Trophoblast cell (in vitro differentiated cells and primary cell): ENCODE measurements around the gene IFT80.

ENCODE experiments used
- DNase-seq, 2 donors: peaks; one replicate each; pipeline ENCODE4 v3.0.0-alpha.2; 2016
- H2AFZ ChIP-seq: 2 replicates; pipeline ENCODE4 v1.6.1; 2013; ENCODE audit warnings: low read length, moderate library complexity, mild to moderate bottlenecking; ENCODE audit not compliant: insufficient read depth, poor library complexity
- H2AK5ac ChIP-seq: 2 replicates; pipeline ENCODE4 v1.6.1; 2013; ENCODE audit warnings: mild to moderate bottlenecking, low read length
- H2BK120ac ChIP-seq: 2 replicates; pipeline ENCODE4 v1.6.1; 2013; ENCODE audit warnings: low read length, mild to moderate bottlenecking, moderate library complexity; ENCODE audit not compliant: insufficient read depth, poor library complexity
- H2BK12ac ChIP-seq: 2 replicates; pipeline ENCODE4 v1.6.1; 2013; ENCODE audit warnings: mild to moderate bottlenecking, low read length, moderate library complexity
- H2BK5ac ChIP-seq: 2 replicates; pipeline ENCODE4 v1.6.1; 2013; ENCODE audit warnings: low read length, low read depth, moderate library complexity, mild to moderate bottlenecking; ENCODE audit not compliant: poor library complexity
- H3K14ac ChIP-seq: 2 replicates; pipeline ENCODE4 v1.6.1; 2013; ENCODE audit warnings: mild to moderate bottlenecking, low read length
- H3K18ac ChIP-seq: 2 replicates; pipeline ENCODE4 v1.6.1; 2013; ENCODE audit warnings: mild to moderate bottlenecking, low read length
- H3K23ac ChIP-seq: 2 replicates; pipeline ENCODE4 v1.6.1; 2013; ENCODE audit warnings: low read length
- H3K27ac ChIP-seq: 2 replicates; pipeline ENCODE4 v1.5.1; 2013; ENCODE audit warnings: low read depth, mild to moderate bottlenecking, inconsistent platforms, low read length, moderate library complexity
- H3K27me3 ChIP-seq: 2 replicates; pipeline ENCODE4 v1.6.1; 2013; ENCODE audit warnings: inconsistent platforms, mild to moderate bottlenecking, low read length, moderate library complexity; ENCODE audit not compliant: insufficient read depth
- H3K36me3 ChIP-seq, 2 experiments: 1 replicate in 1 of 2; 2 replicates in 1 of 2; pipeline ENCODE4 v1.6.1; 2013; ENCODE audit warnings: low read length in 2 of 2, mild to moderate bottlenecking in 2 of 2, moderate library complexity in 1 of 2; ENCODE audit not compliant: insufficient read depth in 2 of 2, control insufficient read depth in 1 of 2
- H3K4ac ChIP-seq: 2 replicates; pipeline ENCODE4 v1.6.1; 2013; ENCODE audit warnings: low read depth, mild to moderate bottlenecking, low read length, moderate library complexity
- H3K4me1 ChIP-seq, 2 experiments: 1 replicate in 1 of 2; 2 replicates in 1 of 2; pipeline ENCODE4 v1.6.1; 2013; ENCODE audit warnings: low read length in 2 of 2, mild to moderate bottlenecking in 2 of 2, moderate library complexity in 1 of 2; ENCODE audit not compliant: insufficient read depth in 2 of 2, control insufficient read depth in 1 of 2
- H3K4me2 ChIP-seq: 2 replicates; pipeline ENCODE4 v1.6.1; 2013; ENCODE audit warnings: inconsistent platforms, mild to moderate bottlenecking, low read length, moderate library complexity
- H3K4me3 ChIP-seq: 2 replicates; pipeline ENCODE4 v1.5.1; 2013; ENCODE audit warnings: mild to moderate bottlenecking, low read depth, low read length, inconsistent platforms
- H3K79me1 ChIP-seq: one replicate; pipeline ENCODE4 v1.6.1; 2013; ENCODE audit warnings: low read length
- H3K79me2 ChIP-seq: 2 replicates; pipeline ENCODE4 v1.6.1; 2013; ENCODE audit warnings: low read length, mild to moderate bottlenecking; ENCODE audit not compliant: control insufficient read depth, insufficient read depth, poor library complexity
- H3K9ac ChIP-seq: 2 replicates; pipeline ENCODE4 v1.6.1; 2013; ENCODE audit warnings: mild to moderate bottlenecking, low read length
- H3K9me3 ChIP-seq: 2 replicates; pipeline ENCODE4 v1.6.1; 2013; ENCODE audit warnings: low read depth, mild to moderate bottlenecking, control low read depth, inconsistent platforms, low read length; ENCODE audit not compliant: insufficient read depth
- H4K12ac ChIP-seq: 2 replicates; pipeline ENCODE4 v1.6.1; 2013; ENCODE audit warnings: low read depth, mild to moderate bottlenecking, low read length, moderate library complexity
- H4K8ac ChIP-seq: 2 replicates; pipeline ENCODE4 v1.6.1; 2013; ENCODE audit warnings: low read depth, mild to moderate bottlenecking, low read length, moderate library complexity
- H4K91ac ChIP-seq: one replicate; pipeline ENCODE4 v1.6.1; 2013; ENCODE audit warnings: low read depth, mild to moderate bottlenecking, low read length, moderate library complexity
- WGBS: extraction: QIAGEN DNeasy Blood & Tissue Kit; methylation state at CpG from one replicate; pipeline ENCODE4 v1.1.7; 2013; ENCODE audit warnings: missing lambda C conversion rate; ENCODE audit not compliant: insufficient read length, insufficient coverage; ENCODE audit errors: extremely low coverage; 5-methylcytosine and 5-hydroxymethylcytosine counted together

IFT80 gene

DNA sequence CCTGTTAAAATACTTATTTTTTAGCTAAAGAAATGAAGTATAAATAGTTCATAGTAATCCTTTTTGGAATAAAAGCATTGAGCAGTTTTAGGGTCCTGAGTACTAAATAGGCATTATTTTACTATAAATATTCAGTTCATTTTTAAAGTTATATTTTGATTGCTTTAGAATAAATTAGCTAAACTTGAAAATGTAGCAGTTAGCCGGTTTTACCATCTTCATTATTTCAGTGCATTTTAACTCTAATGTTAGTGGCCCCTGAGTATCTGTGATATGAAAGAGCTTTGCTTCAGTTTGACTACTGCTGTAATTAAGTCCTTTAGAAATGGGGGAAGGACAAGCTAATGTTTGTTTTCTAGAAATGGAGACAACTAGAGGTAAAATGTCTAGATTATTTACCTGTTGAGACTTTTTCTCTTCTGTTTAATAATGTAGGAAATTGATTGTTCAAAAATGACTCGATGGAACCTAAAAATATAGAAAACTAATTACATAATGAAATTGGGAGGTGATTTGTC lies 4.1 kb upstream of the IFT80 start:
- Histone ChIP-seq H3K9me3 (no peaks in the 10 kb centered on the region), H2BK12ac (no peak overlapping the region), H3K79me2 (peaks cover 19% of the 10 kb centered on the region), H3K4me3 (no peak overlapping the region), H3K27me3 (no peaks in the 10 kb centered on the region), H2AK5ac (no peak overlapping the region), H3K79me1 (peaks cover 13% of the 10 kb centered on the region), H2AFZ (no peak overlapping the region), H3K4me2 (no peak overlapping the region), H3K9ac (no peak overlapping the region), H3K4me1 (no peaks in the 10 kb centered on the region), H3K27ac (no peak overlapping the region), H2BK5ac (no peak overlapping the region), H3K18ac (no peak overlapping the region), H3K4ac (no peak overlapping the region), H4K12ac (no peak overlapping the region), H4K8ac (no peak overlapping the region), H3K23ac (no peak overlapping the region), H4K91ac (no peak overlapping the region), H3K14ac (no peak overlapping the region), H3K36me3 (peaks cover 3% of the 10 kb centered on the region in 2 experiments), H2BK120ac (no peak overlapping the region)
- DNase-seq, result no peak
- WGBS, result no CpG with 5 or more reads among the region's 2 CpGs

DNA sequence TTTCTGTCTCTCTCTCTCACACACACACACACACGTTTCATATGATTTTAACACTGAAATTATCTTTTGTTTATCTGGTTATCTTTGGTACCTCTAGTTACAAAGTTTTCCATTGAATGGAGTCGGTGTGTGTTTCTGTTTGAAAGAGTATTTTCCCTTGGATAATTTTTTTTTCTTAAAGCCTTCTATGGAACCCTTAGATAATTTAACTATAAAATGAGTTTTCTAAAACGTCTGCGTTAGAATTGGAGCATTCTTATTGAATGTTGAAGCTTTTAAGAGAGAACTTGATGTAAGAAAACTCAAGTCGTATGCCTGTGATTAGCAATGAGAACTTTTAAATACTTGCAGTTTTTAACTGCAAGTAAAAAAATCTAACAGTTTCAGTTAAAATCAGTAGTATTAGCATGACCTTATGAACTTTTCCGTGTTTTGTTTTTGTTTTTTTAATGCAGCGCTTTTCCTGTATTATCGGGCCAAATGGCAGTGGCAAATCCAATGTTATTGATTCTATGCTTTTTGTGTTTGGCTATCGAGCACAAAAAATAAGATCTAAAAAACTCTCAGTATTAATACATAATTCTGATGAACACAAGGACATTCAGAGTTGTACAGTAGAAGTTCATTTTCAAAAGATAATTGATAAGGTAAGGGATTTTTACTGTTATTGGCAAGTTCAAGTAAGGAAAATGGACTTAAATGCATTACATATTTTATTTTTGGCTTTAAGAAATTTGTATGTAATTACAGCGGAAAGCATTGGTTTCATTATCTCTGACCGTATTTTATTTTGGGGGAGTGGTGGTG lies 3.4 kb upstream of the IFT80 start:
- Histone ChIP-seq H3K23ac (no peak overlapping the region), H3K4me3 (no peak overlapping the region), H3K9ac (no peak overlapping the region), H3K14ac (no peak overlapping the region), H2BK12ac (no peak overlapping the region), H3K9me3 (no peaks in the 10 kb centered on the region), H3K18ac (no peak overlapping the region), H3K4ac (no peak overlapping the region), H3K36me3 (peaks cover 3% of the 10 kb centered on the region in 2 experiments), H2BK120ac (no peak overlapping the region), H2AK5ac (no peak overlapping the region), H3K27me3 (no peaks in the 10 kb centered on the region), H2BK5ac (no peak overlapping the region), H4K12ac (no peak overlapping the region), H3K27ac (no peak overlapping the region), H4K91ac (no peak overlapping the region), H3K79me1 (peaks cover 13% of the 10 kb centered on the region), H4K8ac (no peak overlapping the region), H2AFZ (no peak overlapping the region), H3K4me2 (no peak overlapping the region), H3K79me2 (peaks cover 19% of the 10 kb centered on the region), H3K4me1 (no peaks in the 10 kb centered on the region)
- no peak for DNase-seq
- no CpG with 5 or more reads among the region's 11 CpGs for WGBS

DNA sequence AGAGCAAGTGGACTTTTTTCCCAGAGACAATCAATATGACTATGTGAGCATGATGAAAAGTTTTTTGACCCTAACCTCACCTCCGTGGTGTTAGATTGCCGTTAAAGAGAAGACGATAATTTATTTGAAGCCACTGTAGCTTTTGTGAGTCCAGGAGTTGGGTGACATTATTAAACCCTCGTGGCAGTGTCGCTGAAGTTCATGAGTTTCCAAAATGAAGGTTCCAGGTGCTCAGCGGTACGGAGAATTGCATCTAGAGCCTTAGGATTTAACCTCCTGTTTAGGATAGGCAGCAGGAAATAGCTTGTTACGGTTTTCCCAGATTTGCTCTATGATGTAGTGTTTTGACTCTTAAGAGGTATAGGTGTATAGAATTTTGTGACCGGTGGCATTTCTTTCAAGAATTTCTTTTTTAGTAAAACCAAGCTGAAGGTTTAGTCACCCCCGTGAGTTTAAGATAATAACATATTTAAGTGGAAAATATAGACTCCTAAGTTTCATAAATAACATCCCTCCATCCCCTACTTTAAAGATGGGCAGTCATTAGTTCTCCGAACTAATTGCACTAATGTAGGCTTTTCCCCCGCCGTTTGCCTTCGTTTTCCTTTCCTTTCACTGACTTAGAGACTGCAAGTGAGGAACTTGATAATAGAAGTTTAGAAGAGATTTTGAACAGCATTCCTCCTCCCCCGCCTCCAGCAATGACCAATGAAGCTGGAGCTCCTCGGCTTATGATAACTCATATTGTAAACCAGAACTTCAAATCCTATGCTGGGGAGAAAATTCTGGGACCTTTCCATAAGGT lies 2.5 kb upstream of the IFT80 start:
- no peak overlapping the region for H2AFZ ChIP-seq
- H3K4me3 ChIP-seq, result no peak overlapping the region
- H2BK12ac ChIP-seq, result no peak overlapping the region
- H3K18ac ChIP-seq, result no peak overlapping the region
- DNase-seq, result peak in 1 of 2 donors; percentile 18
- H4K91ac ChIP-seq, result no peak overlapping the region
- no peak overlapping the region for H2AK5ac ChIP-seq
- H3K4ac ChIP-seq, result peak overlapping the region; percentile 95
- no peak overlapping the region for H2BK5ac ChIP-seq
- no peaks in the 10 kb centered on the region for H3K4me1 ChIP-seq
- no peak overlapping the region for H3K23ac ChIP-seq
- H3K79me2 ChIP-seq, result peaks cover 19% of the 10 kb centered on the region
- H4K12ac ChIP-seq, result no peak overlapping the region
- no peak overlapping the region for H3K14ac ChIP-seq
- no peak overlapping the region for H3K27ac ChIP-seq
- H3K9me3 ChIP-seq, result no peaks in the 10 kb centered on the region
- H4K8ac ChIP-seq, result no peak overlapping the region
- no peak overlapping the region for H2BK120ac ChIP-seq
- no peaks in the 10 kb centered on the region for H3K27me3 ChIP-seq
- H3K4me2 ChIP-seq, result peak overlapping the region; percentile 84
- H3K79me1 ChIP-seq, result peaks cover 13% of the 10 kb centered on the region
- no CpG with 5 or more reads among the region's 16 CpGs for WGBS
- H3K36me3 ChIP-seq, result no peaks in the 10 kb centered on the region
- peak overlapping the region; percentile 24 for H3K9ac ChIP-seq

DNA sequence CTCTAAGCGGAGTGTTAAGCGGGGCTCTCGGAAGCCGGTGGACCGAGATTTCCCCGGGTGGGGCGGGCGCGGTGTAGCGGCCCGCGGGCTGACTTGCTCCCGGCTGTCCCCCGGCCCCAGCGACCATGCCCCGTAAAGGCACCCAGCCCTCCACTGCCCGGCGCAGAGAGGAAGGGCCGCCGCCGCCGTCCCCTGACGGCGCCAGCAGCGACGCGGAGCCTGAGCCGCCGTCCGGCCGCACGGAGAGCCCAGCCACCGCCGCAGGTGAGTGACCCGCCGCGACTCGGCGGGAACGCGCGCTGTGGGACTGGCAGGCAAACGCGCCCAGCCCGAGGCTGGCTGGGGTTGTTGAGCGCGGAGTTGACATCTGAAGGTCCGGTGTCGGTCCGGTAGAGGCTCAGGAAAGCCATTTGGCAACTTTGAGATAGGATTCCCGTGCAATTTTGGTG lies 1.7 kb upstream of the IFT80 start:
- H3K4ac ChIP-seq, result peak overlapping the region; percentile 91
- H3K18ac ChIP-seq, result peak overlapping the region; percentile 33
- H3K9me3 ChIP-seq, result no peaks in the 10 kb centered on the region
- no peaks in the 10 kb centered on the region for H3K27me3 ChIP-seq
- H3K79me2 ChIP-seq, result peaks cover 19% of the 10 kb centered on the region
- no CpG with 5 or more reads among the region's 51 CpGs for WGBS
- H2BK5ac ChIP-seq, result peak overlapping the region; percentile 86
- H4K12ac ChIP-seq, result peak overlapping the region; percentile 54
- H3K36me3 ChIP-seq, result no peaks in the 10 kb centered on the region
- H2AK5ac ChIP-seq, result peak overlapping the region; percentile 56
- H3K23ac ChIP-seq, result no peak overlapping the region
- no peak overlapping the region for H2BK12ac ChIP-seq
- H4K8ac ChIP-seq, result peak overlapping the region; percentile 82
- peak; percentile 33 to 61 for DNase-seq
- peak overlapping the region; percentile 86 for H3K27ac ChIP-seq
- H3K9ac ChIP-seq, result peak overlapping the region; percentile 93
- H3K79me1 ChIP-seq, result peaks cover 13% of the 10 kb centered on the region
- peak overlapping the region; percentile 58 for H2BK120ac ChIP-seq
- H3K4me3 ChIP-seq, result peak overlapping the region; percentile 90
- peak overlapping the region; percentile 84 for H3K14ac ChIP-seq
- peak overlapping the region; percentile 84 for H3K4me2 ChIP-seq
- H3K4me1 ChIP-seq, result no peaks in the 10 kb centered on the region
- H4K91ac ChIP-seq, result peak overlapping the region; percentile 39
- peak overlapping the region; percentile 30 for H2AFZ ChIP-seq
